HEK293T (cell line): ENCODE measurements around the gene RBBP8NL.
"Not testable (repeated sequence)": the region's sequence is repeated elsewhere in the genome, so short reads cannot be mapped to it uniquely, and the experiment has no call there.

Experiments
- CTCF ChIA-PET: fragments of 350-600 bp; formaldehyde crosslinking; extraction: SDS; loops from one replicate; lab custom pipeline; 2021; ENCODE audit warnings: antibody characterized with exemption, inconsistent platforms; lab: Yijun Ruan, JAX
- POLR2A ChIA-PET: fragments of 350-600 bp; formaldehyde crosslinking; extraction: SDS; loops from one replicate; lab custom pipeline; 2020; ENCODE audit warnings: antibody characterized with exemption, inconsistent platforms; lab: Yijun Ruan, JAX
- DNase-seq: peaks from one replicate; pipeline ENCODE4 v3.0.0; 2012; ENCODE audit warnings: mixed read lengths; ENCODE audit errors: extremely low spot score
- ARNT ChIP-seq: fragments of 450-650 bp; IDR thresholded peaks from 2 replicates; pipeline ENCODE4 v1.6.1; 2017; ENCODE audit warnings: mild to moderate bottlenecking
- BHLHE40 ChIP-seq: fragments of 450-650 bp; IDR thresholded peaks from 2 replicates; pipeline ENCODE4 v1.6.1; 2016; ENCODE audit warnings: mild to moderate bottlenecking, moderate library complexity, borderline replicate concordance
- CTBP1 ChIP-seq: fragments of 450-650 bp; IDR thresholded peaks from 2 replicates; pipeline ENCODE4 v1.6.1; 2016; ENCODE audit warnings: borderline replicate concordance
- FOXA1 ChIP-seq: fragments of 450-650 bp; IDR thresholded peaks from 2 replicates; pipeline ENCODE4 v1.6.1; 2016; ENCODE audit warnings: mild to moderate bottlenecking
- FOXK2 ChIP-seq: fragments of 450-650 bp; IDR thresholded peaks from 2 replicates; pipeline ENCODE4 v1.6.1; 2016; ENCODE audit warnings: mild to moderate bottlenecking
- FOXM1 ChIP-seq: fragments of 450-650 bp; IDR thresholded peaks from 2 replicates; pipeline ENCODE4 v1.6.1; 2017; ENCODE audit warnings: mild to moderate bottlenecking, borderline replicate concordance
- HDGF ChIP-seq: fragments of 450-650 bp; IDR thresholded peaks from 2 replicates; pipeline ENCODE4 v1.6.1; 2017; ENCODE audit warnings: antibody characterized with exemption, borderline replicate concordance
- L3MBTL2 ChIP-seq: fragments of 450-650 bp; conservative IDR thresholded peaks from 2 replicates; pipeline ENCODE4 v1.6.1; 2016; ENCODE audit warnings: mild to moderate bottlenecking
- LEF1 ChIP-seq: fragments of 450-650 bp; IDR thresholded peaks from 2 replicates; pipeline ENCODE4 v1.6.1; 2017; ENCODE audit warnings: mild to moderate bottlenecking, borderline replicate concordance
- NFRKB ChIP-seq: fragments of 450-650 bp; IDR thresholded peaks from 2 replicates; pipeline ENCODE4 v1.6.1; 2016; ENCODE audit warnings: mild to moderate bottlenecking, moderate library complexity
- PKNOX1 ChIP-seq: fragments of 450-650 bp; IDR thresholded peaks from 2 replicates; pipeline ENCODE4 v1.6.1; 2016
- SP1 ChIP-seq: fragments of 450-650 bp; IDR thresholded peaks from 2 replicates; pipeline ENCODE4 v1.6.1; 2017
- SUZ12 ChIP-seq: fragments of 450-650 bp; IDR thresholded peaks from 2 replicates; pipeline ENCODE4 v1.6.1; 2016; ENCODE audit warnings: mild to moderate bottlenecking
- TARDBP ChIP-seq: fragments of 450-650 bp; IDR thresholded peaks from 2 replicates; pipeline ENCODE4 v1.6.1; 2016
- ZNF384 ChIP-seq: fragments of 450-650 bp; IDR thresholded peaks from 2 replicates; pipeline ENCODE4 v1.6.1; 2016

Gene RBBP8NL

DNA sequence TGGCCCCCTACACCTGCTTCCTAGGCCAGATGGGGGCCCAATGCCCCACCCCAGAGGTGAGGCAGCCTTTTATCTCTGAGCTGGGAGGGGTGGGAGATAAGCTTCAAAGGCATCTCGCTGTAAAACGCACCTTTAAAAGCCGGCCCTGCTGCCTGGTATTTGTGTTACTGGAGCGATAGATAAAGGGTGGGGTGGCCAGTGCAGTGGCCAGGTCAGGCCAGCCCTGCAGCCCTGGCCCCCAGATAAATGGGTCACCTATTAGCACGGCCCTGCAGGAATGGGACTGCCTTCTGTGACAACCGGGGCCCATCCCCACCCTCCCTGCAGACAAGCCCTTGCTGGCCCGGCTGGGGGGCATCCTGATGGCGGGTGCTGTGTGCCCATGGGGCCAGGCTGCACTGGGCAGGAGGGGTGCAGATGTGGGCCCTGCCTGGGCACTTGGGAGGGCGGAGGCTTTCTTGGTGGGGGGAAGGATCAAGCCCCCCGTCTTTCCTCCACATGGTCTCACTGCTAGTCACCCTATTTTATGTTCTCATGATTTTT lies 3.0 kb upstream of the RBBP8NL start:
- DNase-seq, result no peak
- no peak for TF ChIP-seq BHLHE40
- TF ChIP-seq SUZ12, result no peak
- no peak for TF ChIP-seq HDGF
- TF ChIP-seq TARDBP, result no peak
- TF ChIP-seq SP1, result no peak
- ChIA-PET POLR2A (no interaction called here), CTCF (no interaction called here)

DNA sequence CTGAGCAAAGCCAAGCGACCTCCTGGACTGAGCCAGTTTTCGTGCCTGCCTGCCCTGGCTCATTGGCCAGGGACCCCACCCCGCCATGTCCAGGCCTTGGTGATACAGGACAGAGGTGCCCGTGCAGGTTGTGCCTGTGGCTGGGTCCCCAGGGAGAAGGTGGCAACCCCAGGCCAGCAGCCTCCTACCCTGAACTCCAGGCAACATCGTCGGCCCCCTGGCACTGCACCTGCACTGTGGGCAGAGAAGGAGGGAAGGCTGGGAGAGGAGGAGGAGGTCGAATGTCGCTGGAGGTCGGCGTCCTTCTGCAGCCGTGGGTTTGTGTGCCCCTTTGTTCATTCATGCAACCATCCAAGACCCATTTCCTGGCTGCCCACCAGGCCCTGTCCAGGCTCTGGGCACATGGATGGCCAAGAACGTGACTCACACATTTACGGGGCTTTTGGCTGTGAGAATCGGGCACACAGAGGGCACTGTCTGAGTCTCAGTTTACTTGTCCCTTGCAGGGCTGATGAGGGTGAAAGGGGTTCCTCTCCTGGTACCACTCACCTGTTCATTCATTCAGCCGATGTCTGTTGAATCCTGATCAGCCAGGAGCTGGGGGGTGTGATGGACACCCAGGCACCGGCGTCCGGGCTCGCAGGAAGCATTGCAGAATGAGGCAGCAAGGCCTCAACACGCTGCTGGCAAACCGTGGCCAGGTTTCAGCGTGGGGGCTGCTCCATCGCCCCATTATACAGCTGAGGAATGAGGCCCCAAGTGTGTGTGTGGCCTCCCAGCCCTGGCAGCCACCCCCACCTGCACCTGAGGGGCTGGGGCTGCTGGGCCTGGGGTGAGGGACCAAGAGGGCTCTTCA lies 2.3 kb upstream of the RBBP8NL start:
- TF ChIP-seq L3MBTL2 (no peak), CTBP1 (no peak), SUZ12 (no peak), HDGF (no peak), PKNOX1 (no peak), BHLHE40 (no peak), TARDBP (no peak), ZNF384 (no peak), LEF1 (no peak), SP1 (no peak), ARNT (no peak), FOXK2 (no peak), FOXA1 (no peak), NFRKB (no peak), FOXM1 (no peak)
- no peak for DNase-seq
- ChIA-PET POLR2A (no interaction called here), CTCF (no interaction called here)

GRCh38 chr20:62428396-62429295 lies 1.3 kb upstream of the RBBP8NL start:
- DNase-seq, result no peak
- ChIA-PET POLR2A (interaction anchor here (0.8 kb wide), 1 partner anchor 362 kb away, joined by 3 read pairs; no protein-coding TSS in a partner anchor), CTCF (interaction anchor here (0.8 kb wide), 1 partner anchor 63 kb away, joined by 3 read pairs; no protein-coding TSS in a partner anchor)
- TF ChIP-seq L3MBTL2 (no peak), BHLHE40 (no peak), ARNT (no peak), HDGF (no peak)

DNA sequence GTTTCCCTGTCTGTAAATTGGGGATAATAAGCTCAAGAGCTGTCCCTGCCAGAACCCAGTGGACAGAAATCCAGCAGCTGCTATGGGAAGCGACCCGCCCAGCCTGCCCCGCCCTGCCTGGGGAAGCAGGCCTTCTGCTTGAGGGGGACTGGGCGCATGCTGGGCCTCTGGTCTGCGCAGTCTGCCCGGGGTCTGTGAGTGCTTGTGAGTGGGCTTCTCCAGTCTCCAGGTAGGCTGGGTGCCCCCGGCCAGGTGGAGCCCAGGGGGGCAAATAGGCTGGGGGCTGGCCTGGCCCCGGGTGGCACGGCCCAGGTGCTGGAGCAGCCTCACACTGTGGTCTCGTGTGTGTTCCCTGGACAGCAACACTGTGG lies 648 bp upstream of the RBBP8NL start:
- TF ChIP-seq FOXK2 (no peak), ARNT (no peak), SP1 (no peak), HDGF (no peak), L3MBTL2 (no peak), FOXM1 (no peak), PKNOX1 (no peak), BHLHE40 (no peak), TARDBP (no peak), LEF1 (no peak)
- no peak for DNase-seq
- POLR2A ChIA-PET, result interaction anchor here (0.8 kb wide), 1 partner anchor 362 kb away, joined by 3 read pairs; no protein-coding TSS in a partner anchor
- CTCF ChIA-PET, result no interaction called here

- TF ChIP-seq BHLHE40 (no peak), TARDBP (no peak)
- ChIA-PET CTCF (no interaction called here), POLR2A (no interaction called here)
- DNase-seq, result no peak
These were observed 624 bp downstream of the RBBP8NL start for GRCh38 chr20:62426699-62427131.

GRCh38 chr20:62426059-62426348 lies 1.3 kb downstream of the RBBP8NL start:
- CTCF ChIA-PET, POLR2A ChIA-PET, DNase-seq: not testable (repeated sequence)

DNA sequence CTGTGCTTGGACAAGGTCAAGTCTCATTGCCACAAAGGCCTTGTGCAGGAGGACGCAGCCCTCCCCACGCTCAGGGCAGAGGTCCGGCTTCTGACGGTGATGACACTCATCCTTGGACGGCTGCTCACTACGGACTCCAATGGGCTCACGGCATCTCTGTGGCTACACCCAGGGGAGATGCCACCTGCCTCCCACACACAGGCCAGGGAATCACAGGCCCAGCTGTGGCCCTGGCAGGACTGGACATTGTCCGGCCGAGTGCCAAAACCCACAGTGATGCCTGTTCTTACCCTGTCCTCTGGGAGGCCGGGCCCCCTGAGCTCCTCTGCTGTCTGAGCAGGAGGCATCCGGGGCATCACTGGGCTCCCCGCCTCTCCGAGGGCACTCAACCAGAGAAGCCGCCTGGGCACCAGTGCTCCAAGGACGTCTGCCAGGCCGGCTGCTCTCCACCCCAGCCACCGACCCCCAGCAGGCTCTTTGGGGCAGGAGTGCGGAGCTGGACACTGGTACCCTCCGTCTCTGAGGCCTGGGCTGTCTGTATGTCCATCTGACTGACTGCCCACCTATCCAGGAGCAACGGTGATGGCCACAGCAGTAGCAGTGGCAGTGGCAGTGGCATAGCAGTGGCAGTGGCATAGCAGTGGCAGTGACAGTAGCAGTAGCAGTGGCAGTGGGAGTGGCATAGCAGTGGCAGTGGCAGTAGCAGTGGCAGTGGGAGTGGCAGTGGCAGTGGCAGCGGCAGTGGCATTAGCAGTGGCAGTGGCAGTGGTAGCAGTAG lies 1.9 kb downstream of the RBBP8NL start:
- POLR2A ChIA-PET, result no interaction called here
- DNase-seq, result no peak
- CTCF ChIA-PET, result no interaction called here
- no peak for TF ChIP-seq CTBP1
